Lower lobe of right lung (tissue), 2 donors: ENCODE results near the gene RNF40. TPM values are rescaled to one million over a fixed set of nuclear protein-coding genes. Genes with fewer than 3 reads are reported as not detected.

Experiments
- ATAC-seq, 2 donors: fragments of 200-7000 bp; cut with Tn5 transposase; one replicate each; pipeline ENCODE4 v1.9.1; 2020 to 2022; ENCODE audit warnings: mild to moderate bottlenecking in 2 of 2, moderate library complexity in 2 of 2
- DNase-seq: peaks from one replicate; pipeline ENCODE4 v3.0.0-alpha.2; 2020
- H3K27ac ChIP-seq: fragments of 200-600 bp; one replicate; pipeline ENCODE4 v1.8.0; 2022
- H3K27me3 ChIP-seq: fragments of 200-600 bp; one replicate; pipeline ENCODE4 v1.8.0; 2022; ENCODE audit warnings: low read depth
- H3K36me3 ChIP-seq: fragments of 200-600 bp; one replicate; pipeline ENCODE4 v1.8.0; 2022; ENCODE audit warnings: mild to moderate bottlenecking
- H3K4me1 ChIP-seq: fragments of 200-600 bp; one replicate; pipeline ENCODE4 v1.8.0; 2022
- H3K4me3 ChIP-seq: fragments of 200-600 bp; one replicate; pipeline ENCODE4 v1.8.0; 2022; ENCODE audit warnings: mild to moderate bottlenecking
- H3K9me3 ChIP-seq: fragments of 200-600 bp; one replicate; pipeline ENCODE4 v1.8.0; 2022
- intact Hi-C: fragments of 100-400 bp; cut with DNase I; formaldehyde crosslinking; loops from one replicate; pipeline ENCODE4 v1.11.0; 2022
- total RNA-seq: library from RNA; stranded (reverse); fragmentation: NEBNext Ultra II Directional; extraction: Animal tissue kit (Norgen Biotek cat#: 25700); gene quantifications from one replicate; pipeline ENCODE4 v1.2.1, GENCODE V29; 2021
- TF ChIP-seq, protein P1 (sequence below): fragments of 200-600 bp; IDR thresholded peaks from one replicate; pipeline ENCODE4 v1.8.0; 2022; ENCODE audit warnings: antibody characterized with exemption, mild to moderate bottlenecking
- donor health status: DM: no; HTN: yes; CAD: no; lungs with severe emphysema.

RNF40 gene
- total RNA-seq, 1 donor from 2014 or later, result 95.9 TPM

DNA sequence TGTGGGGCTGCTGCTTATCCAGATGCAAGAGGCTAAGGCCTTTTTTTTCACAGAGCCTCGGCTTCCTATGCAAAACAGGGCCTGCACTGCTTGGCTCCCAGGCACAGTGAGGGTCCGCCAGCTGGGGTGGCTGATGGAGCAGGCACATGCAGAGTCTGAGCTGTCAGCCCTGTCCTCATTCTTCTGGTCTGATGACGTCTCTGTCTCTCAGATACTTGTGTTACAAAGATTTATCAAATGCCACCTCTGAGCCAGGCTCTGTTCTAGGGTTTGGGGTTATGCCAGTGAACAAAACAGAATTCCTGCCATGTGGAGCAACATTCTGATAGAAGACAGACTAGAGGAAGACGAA, 4.8 kb downstream of the RNF40 start:
- Histone ChIP-seq H3K36me3 (peaks cover 92% of the 10 kb centered on the region), H3K9me3 (no peaks in the 10 kb centered on the region), H3K27ac (no peak overlapping the region), H3K4me3 (no peak overlapping the region), H3K4me1 (peaks cover 18% of the 10 kb centered on the region), H3K27me3 (no peaks in the 10 kb centered on the region)
- ATAC-seq, result no peak
- TF ChIP-seq, protein P1, sequence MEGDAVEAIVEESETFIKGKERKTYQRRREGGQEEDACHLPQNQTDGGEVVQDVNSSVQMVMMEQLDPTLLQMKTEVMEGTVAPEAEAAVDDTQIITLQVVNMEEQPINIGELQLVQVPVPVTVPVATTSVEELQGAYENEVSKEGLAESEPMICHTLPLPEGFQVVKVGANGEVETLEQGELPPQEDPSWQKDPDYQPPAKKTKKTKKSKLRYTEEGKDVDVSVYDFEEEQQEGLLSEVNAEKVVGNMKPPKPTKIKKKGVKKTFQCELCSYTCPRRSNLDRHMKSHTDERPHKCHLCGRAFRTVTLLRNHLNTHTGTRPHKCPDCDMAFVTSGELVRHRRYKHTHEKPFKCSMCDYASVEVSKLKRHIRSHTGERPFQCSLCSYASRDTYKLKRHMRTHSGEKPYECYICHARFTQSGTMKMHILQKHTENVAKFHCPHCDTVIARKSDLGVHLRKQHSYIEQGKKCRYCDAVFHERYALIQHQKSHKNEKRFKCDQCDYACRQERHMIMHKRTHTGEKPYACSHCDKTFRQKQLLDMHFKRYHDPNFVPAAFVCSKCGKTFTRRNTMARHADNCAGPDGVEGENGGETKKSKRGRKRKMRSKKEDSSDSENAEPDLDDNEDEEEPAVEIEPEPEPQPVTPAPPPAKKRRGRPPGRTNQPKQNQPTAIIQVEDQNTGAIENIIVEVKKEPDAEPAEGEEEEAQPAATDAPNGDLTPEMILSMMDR, result no peak
- no peak for DNase-seq
- intact Hi-C loops, result no loop called here

DNA sequence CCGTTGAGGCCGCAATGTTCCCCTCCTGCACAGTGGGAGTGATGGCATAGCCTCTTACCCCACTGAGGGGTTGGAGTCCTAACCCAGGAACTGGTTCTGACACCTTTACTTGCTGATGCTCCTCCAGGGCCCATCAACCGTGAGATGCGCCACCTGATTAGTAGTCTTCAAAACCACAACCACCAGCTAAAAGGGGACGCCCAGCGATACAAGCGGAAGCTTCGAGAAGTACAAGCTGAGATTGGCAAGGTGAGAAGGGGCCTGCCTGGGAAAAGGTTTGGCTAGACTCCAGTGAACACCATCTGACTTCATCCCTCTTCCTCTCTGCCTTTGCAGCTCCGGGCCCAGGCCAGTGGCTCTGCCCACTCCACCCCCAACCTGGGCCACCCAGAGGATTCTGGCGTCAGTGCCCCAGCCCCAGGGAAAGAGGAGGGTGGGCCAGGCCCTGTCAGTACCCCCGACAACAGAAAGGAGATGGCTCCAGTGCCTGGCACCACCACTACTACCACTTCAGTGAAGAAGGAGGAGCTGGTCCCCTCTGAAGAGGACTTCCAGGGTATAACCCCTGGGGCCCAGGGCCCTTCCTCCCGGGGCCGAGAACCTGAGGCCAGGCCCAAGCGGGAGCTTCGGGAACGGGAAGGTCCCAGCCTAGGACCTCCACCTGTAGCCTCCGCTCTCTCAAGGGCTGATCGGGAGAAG, 5.8 kb downstream of the RNF40 start:
- H3K36me3 ChIP-seq, result peaks cover 100% of the 10 kb centered on the region
- no peaks in the 10 kb centered on the region for H3K9me3 ChIP-seq
- no peak overlapping the region for H3K27ac ChIP-seq
- TF ChIP-seq, protein P1, result no peak
- no peak overlapping the region for H3K4me3 ChIP-seq
- intact Hi-C loops, result no loop called here
- no peaks in the 10 kb centered on the region for H3K27me3 ChIP-seq
- ATAC-seq, result no peak
- peak; percentile 17 for DNase-seq
- H3K4me1 ChIP-seq, result peaks cover 13% of the 10 kb centered on the region

DNA sequence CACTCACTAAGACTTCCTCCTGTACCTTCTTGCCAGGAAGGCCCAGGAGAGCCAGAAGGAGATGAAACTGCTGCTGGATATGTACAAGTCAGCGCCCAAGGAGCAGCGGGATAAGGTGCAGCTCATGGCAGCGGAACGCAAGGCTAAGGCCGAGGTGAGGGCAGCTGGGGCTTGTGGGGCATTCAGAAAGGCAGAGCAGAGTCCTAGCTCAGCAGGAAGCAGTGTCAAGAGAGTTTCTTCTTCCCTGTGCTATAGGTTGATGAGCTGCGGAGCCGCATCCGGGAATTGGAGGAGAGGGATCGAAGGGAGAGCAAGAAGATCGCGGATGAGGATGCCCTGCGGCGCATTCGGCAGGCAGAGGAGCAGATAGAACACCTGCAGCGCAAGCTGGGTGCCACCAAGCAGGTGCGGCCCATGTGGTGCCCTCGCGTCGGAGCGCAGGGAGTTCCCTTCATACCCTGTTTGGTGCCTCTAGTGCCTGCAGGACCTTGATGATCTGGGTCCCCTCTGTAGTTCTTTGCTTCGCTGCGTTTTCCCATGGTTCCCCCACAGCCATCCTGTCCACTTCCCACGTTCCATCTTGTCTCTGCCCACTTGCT, 6.6 kb downstream of the RNF40 start:
- no peak overlapping the region for H3K27ac ChIP-seq
- ATAC-seq (no peak), DNase-seq (peak; percentile 29)
- peaks cover 5% of the 10 kb centered on the region for H3K4me1 ChIP-seq
- H3K4me3 ChIP-seq, result no peak overlapping the region
- peaks cover 100% of the 10 kb centered on the region for H3K36me3 ChIP-seq
- H3K27me3 ChIP-seq, result no peaks in the 10 kb centered on the region
- TF ChIP-seq, protein P1, result no peak
- H3K9me3 ChIP-seq, result no peaks in the 10 kb centered on the region
- intact Hi-C loops, result no loop called here

- intact Hi-C loops, result no loop called here
- peaks cover 1% of the 10 kb centered on the region for H3K4me1 ChIP-seq
- ATAC-seq, result no peak
Measured at GRCh38 chr16:30769379-30770089, 7.4 kb downstream of the RNF40 start.

DNA sequence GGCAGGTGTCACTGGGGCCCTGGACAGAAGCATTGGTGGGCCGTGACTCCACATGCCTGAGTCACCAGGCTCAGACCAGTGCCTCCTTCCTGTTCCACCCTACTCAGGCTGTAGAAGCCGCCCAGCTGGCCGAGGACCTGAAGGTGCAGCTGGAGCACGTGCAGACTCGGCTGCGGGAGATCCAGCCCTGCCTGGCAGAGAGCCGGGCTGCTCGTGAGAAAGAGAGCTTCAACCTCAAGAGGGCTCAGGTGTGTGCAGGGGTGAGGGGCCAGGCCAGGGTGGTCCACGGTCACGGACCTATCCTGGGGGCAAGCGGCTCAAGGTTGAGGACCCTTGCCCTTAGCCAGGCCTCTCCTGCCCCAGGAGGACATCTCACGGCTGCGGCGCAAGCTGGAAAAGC, 9.6 kb downstream of the RNF40 start:
- Histone ChIP-seq H3K4me1 (peaks cover 18% of the 10 kb centered on the region), H3K27me3 (no peaks in the 10 kb centered on the region), H3K27ac (no peak overlapping the region), H3K4me3 (no peak overlapping the region), H3K9me3 (no peaks in the 10 kb centered on the region), H3K36me3 (peaks cover 79% of the 10 kb centered on the region)
- DNase-seq (no peak), ATAC-seq (no peak)
- intact Hi-C loops, result no loop called here
- TF ChIP-seq, protein P1, result no peak

More at GRCh38 chr16:30769379-30770089, 7.4 kb downstream of the RNF40 start:
- DNase-seq, result peak; percentile 30
- Histone ChIP-seq H3K36me3 (peaks cover 100% of the 10 kb centered on the region), H3K27ac (no peak overlapping the region), H3K9me3 (no peaks in the 10 kb centered on the region), H3K27me3 (no peaks in the 10 kb centered on the region), H3K4me3 (no peak overlapping the region)
- TF ChIP-seq, protein P1, result no peak
